Measurements from ENCODE around the gene DEDD2.

DEDD2 gene

DNA sequence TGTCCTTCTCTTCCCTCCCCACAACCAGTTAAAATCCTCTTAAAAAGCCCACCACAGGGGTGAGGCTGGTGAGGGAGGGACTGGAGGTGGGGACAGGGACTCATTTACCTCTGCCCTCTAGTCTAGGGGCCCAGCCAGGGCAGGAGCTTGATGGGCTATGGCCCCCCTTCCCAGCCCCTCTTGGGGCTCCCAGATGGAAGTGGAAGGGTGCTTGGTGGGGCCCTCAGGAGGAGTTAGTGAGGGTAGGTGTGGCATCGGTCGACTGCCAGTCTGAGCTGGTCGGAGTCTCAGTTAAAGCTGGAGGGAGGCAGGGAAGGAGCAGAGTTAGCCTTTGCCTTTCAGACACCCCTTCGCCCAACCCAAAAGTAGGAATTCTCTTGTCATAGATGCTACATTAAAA lies 13.1 kb upstream of the DEDD2 start:
- H3K27me3 ChIP-seq (ENCODE audit: insufficient read depth, poor library complexity, severe bottlenecking) = no peaks in the 10 kb centered on the region
- no peak for DNase-seq (ENCODE audit: low read depth in 1 of 2, low spot score in 1 of 2)
- no peak overlapping the region for H3K27ac ChIP-seq (replicated peaks)
- no peak overlapping the region for H3K4me3 ChIP-seq (replicated peaks; ENCODE audit: insufficient read depth, low read length)
- TF ChIP-seq GABPA (IDR thresholded peaks at IDR 0.05; ENCODE audit: low read depth) (no peak), SPI1 (IDR thresholded peaks at IDR 0.05; ENCODE audit: borderline replicate concordance, low read depth) (no peak)
- TF ChIP-seq, protein P1, sequence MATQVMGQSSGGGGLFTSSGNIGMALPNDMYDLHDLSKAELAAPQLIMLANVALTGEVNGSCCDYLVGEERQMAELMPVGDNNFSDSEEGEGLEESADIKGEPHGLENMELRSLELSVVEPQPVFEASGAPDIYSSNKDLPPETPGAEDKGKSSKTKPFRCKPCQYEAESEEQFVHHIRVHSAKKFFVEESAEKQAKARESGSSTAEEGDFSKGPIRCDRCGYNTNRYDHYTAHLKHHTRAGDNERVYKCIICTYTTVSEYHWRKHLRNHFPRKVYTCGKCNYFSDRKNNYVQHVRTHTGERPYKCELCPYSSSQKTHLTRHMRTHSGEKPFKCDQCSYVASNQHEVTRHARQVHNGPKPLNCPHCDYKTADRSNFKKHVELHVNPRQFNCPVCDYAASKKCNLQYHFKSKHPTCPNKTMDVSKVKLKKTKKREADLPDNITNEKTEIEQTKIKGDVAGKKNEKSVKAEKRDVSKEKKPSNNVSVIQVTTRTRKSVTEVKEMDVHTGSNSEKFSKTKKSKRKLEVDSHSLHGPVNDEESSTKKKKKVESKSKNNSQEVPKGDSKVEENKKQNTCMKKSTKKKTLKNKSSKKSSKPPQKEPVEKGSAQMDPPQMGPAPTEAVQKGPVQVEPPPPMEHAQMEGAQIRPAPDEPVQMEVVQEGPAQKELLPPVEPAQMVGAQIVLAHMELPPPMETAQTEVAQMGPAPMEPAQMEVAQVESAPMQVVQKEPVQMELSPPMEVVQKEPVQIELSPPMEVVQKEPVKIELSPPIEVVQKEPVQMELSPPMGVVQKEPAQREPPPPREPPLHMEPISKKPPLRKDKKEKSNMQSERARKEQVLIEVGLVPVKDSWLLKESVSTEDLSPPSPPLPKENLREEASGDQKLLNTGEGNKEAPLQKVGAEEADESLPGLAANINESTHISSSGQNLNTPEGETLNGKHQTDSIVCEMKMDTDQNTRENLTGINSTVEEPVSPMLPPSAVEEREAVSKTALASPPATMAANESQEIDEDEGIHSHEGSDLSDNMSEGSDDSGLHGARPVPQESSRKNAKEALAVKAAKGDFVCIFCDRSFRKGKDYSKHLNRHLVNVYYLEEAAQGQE (IDR thresholded peaks at IDR 0.05; ENCODE audit: insufficient replicate concordance, low read depth) = no peak

DNA sequence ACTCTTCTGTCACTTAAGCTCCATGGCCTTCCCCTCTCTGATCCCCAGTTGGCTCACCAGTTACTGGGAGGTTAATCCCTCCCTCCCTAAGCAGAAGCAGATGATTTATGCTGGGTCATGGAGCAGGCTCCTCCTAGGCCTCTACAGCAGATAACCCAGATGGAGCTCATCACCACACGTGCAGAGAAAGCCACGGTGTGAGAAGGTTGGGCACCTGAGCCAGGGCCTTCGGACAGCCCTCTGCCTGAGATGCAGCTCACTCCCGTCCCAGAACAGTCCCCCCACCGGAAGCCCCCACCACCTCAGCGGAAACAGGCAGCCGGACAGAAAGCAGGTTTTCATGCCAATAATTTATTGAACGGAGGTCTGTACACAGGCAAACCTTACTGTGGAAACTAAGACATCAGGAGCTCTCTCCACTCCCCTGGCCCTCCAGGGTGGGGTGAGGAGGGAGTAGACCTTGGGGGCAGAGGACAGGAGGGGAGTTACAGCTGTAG lies 12.4 kb upstream of the DEDD2 start:
- Histone ChIP-seq H3K27ac (replicated peaks) (no peak overlapping the region), H3K4me3 (replicated peaks; ENCODE audit: insufficient read depth, low read length) (no peak overlapping the region), H3K27me3 (ENCODE audit: insufficient read depth, poor library complexity, severe bottlenecking) (no peaks in the 10 kb centered on the region)
- no peak for DNase-seq (ENCODE audit: low read depth in 1 of 2, low spot score in 1 of 2)
- TF ChIP-seq, protein P1 (IDR thresholded peaks at IDR 0.05; ENCODE audit: insufficient replicate concordance, low read depth) = no peak
- TF ChIP-seq GABPA (IDR thresholded peaks at IDR 0.05; ENCODE audit: low read depth) (no peak), SPI1 (IDR thresholded peaks at IDR 0.05; ENCODE audit: borderline replicate concordance, low read depth) (no peak), POLR2AphosphoS5 (IDR thresholded peaks at IDR 0.05; ENCODE audit: low read depth) (no peak; the same call in none of the 2 replicates)
- TF ChIP-seq, protein P2, sequence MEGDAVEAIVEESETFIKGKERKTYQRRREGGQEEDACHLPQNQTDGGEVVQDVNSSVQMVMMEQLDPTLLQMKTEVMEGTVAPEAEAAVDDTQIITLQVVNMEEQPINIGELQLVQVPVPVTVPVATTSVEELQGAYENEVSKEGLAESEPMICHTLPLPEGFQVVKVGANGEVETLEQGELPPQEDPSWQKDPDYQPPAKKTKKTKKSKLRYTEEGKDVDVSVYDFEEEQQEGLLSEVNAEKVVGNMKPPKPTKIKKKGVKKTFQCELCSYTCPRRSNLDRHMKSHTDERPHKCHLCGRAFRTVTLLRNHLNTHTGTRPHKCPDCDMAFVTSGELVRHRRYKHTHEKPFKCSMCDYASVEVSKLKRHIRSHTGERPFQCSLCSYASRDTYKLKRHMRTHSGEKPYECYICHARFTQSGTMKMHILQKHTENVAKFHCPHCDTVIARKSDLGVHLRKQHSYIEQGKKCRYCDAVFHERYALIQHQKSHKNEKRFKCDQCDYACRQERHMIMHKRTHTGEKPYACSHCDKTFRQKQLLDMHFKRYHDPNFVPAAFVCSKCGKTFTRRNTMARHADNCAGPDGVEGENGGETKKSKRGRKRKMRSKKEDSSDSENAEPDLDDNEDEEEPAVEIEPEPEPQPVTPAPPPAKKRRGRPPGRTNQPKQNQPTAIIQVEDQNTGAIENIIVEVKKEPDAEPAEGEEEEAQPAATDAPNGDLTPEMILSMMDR (IDR thresholded peaks at IDR 0.05; ENCODE audit: insufficient read depth, low read length) = no peak

GRCh38 chr19:42229301-42229854 lies 11.9 kb upstream of the DEDD2 start:
- H3K27ac ChIP-seq (replicated peaks) = no peak overlapping the region

More at GRCh38 chr19:42229301-42229854, 11.9 kb upstream of the DEDD2 start:
- H3K4me3 ChIP-seq (replicated peaks; ENCODE audit: insufficient read depth, low read length) = no peak overlapping the region
- no peaks in the 10 kb centered on the region for H3K27me3 ChIP-seq (ENCODE audit: insufficient read depth, poor library complexity, severe bottlenecking)
- TF ChIP-seq, protein P2 (IDR thresholded peaks at IDR 0.05; ENCODE audit: insufficient read depth, low read length) = no peak
- TF ChIP-seq POLR2AphosphoS5 (IDR thresholded peaks at IDR 0.05; ENCODE audit: low read depth) (no peak), SPI1 (IDR thresholded peaks at IDR 0.05; ENCODE audit: borderline replicate concordance, low read depth) (no peak), GABPA (IDR thresholded peaks at IDR 0.05; ENCODE audit: low read depth) (no peak)
- TF ChIP-seq, protein P1 (IDR thresholded peaks at IDR 0.05; ENCODE audit: insufficient replicate concordance, low read depth) = no peak
- no peak for DNase-seq (ENCODE audit: low read depth in 1 of 2, low spot score in 1 of 2)

All from HL-60 (cell line).